Panc1 (cell line): ENCODE measurements around the gene LRRC36.

Experiments
- SIN3A ChIP-seq: IDR thresholded peaks from 2 replicates; pipeline ENCODE4 v1.6.1; 2012; ENCODE audit warnings: low read depth, mild to moderate bottlenecking, low read length, moderate library complexity, borderline replicate concordance; ENCODE audit not compliant: insufficient read depth
- TF ChIP-seq, protein P1 (sequence below): fragments of 450-650 bp; IDR thresholded peaks from 2 replicates; pipeline ENCODE4 v1.5.1; 2017; ENCODE audit warnings: mild to moderate bottlenecking
- TF ChIP-seq, protein P2 (sequence below), 2 experiments: IDR thresholded peaks; 2 replicates each; pipeline ENCODE4 v1.6.1; 2011 to 2012; ENCODE audit warnings: low read depth in 2 of 2, control low read depth in 1 of 2, low read length in 1 of 2, mild to moderate bottlenecking in 1 of 2, moderate library complexity in 1 of 2; ENCODE audit not compliant: insufficient read depth in 1 of 2

DNA sequence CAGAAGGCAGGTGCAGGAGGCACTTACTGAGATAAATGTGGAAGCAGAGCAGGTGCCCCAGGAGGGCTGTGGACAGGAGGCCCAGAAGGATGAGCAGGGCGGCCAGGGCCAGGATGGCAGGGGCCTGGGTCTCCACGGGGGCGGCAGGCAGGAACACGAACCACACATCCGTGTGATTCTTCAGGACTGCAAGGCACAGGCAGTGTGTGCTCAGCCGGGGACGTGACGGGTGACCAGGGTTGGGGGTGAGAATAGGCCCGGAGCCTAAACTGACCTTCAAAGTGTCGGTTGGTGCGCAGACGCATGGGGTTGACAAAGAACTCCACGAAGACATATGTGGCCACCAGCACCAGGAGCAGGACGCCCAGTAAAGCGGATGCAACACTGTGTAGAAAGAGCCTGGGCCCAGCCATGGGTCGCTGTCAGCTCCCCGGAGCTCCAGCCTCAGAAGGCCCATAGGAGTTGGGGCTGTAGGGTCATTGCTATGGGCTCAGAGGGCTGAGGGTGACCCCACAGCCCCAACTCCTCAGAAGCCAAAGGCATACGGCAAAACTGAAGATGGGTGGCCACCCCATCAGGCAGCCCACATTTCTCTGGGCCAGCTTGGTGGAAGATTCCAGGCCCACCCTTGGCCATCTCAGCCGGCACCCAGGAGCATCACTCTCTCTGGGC lies 72.1 kb downstream of the LRRC36 start:
- TF ChIP-seq, protein P1, sequence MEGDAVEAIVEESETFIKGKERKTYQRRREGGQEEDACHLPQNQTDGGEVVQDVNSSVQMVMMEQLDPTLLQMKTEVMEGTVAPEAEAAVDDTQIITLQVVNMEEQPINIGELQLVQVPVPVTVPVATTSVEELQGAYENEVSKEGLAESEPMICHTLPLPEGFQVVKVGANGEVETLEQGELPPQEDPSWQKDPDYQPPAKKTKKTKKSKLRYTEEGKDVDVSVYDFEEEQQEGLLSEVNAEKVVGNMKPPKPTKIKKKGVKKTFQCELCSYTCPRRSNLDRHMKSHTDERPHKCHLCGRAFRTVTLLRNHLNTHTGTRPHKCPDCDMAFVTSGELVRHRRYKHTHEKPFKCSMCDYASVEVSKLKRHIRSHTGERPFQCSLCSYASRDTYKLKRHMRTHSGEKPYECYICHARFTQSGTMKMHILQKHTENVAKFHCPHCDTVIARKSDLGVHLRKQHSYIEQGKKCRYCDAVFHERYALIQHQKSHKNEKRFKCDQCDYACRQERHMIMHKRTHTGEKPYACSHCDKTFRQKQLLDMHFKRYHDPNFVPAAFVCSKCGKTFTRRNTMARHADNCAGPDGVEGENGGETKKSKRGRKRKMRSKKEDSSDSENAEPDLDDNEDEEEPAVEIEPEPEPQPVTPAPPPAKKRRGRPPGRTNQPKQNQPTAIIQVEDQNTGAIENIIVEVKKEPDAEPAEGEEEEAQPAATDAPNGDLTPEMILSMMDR, result no peak
- TF ChIP-seq, protein P2, sequence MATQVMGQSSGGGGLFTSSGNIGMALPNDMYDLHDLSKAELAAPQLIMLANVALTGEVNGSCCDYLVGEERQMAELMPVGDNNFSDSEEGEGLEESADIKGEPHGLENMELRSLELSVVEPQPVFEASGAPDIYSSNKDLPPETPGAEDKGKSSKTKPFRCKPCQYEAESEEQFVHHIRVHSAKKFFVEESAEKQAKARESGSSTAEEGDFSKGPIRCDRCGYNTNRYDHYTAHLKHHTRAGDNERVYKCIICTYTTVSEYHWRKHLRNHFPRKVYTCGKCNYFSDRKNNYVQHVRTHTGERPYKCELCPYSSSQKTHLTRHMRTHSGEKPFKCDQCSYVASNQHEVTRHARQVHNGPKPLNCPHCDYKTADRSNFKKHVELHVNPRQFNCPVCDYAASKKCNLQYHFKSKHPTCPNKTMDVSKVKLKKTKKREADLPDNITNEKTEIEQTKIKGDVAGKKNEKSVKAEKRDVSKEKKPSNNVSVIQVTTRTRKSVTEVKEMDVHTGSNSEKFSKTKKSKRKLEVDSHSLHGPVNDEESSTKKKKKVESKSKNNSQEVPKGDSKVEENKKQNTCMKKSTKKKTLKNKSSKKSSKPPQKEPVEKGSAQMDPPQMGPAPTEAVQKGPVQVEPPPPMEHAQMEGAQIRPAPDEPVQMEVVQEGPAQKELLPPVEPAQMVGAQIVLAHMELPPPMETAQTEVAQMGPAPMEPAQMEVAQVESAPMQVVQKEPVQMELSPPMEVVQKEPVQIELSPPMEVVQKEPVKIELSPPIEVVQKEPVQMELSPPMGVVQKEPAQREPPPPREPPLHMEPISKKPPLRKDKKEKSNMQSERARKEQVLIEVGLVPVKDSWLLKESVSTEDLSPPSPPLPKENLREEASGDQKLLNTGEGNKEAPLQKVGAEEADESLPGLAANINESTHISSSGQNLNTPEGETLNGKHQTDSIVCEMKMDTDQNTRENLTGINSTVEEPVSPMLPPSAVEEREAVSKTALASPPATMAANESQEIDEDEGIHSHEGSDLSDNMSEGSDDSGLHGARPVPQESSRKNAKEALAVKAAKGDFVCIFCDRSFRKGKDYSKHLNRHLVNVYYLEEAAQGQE (IDR thresholded peaks at IDR 0.05; ENCODE audit: insufficient read depth in 1 of 2, low read depth in 2 of 2, low read length in 1 of 2), result no peak
- no peak for TF ChIP-seq SIN3A
